GOT3 (cell line): ENCODE data around the gene PPP1R15B.

Experiments used
- DNase-seq: peaks from one replicate; lab custom pipeline; 2025; ENCODE audit warnings: mixed read lengths; lab: John Stamatoyannopoulos, UW

PPP1R15B gene

GRCh38 chr1:204420039-204421004 is 8.7 kb upstream of the PPP1R15B start:
- DNase-seq: no peak

GRCh38 chr1:204419064-204419403 is 7.4 kb upstream of the PPP1R15B start:
- DNase-seq: no peak

DNA sequence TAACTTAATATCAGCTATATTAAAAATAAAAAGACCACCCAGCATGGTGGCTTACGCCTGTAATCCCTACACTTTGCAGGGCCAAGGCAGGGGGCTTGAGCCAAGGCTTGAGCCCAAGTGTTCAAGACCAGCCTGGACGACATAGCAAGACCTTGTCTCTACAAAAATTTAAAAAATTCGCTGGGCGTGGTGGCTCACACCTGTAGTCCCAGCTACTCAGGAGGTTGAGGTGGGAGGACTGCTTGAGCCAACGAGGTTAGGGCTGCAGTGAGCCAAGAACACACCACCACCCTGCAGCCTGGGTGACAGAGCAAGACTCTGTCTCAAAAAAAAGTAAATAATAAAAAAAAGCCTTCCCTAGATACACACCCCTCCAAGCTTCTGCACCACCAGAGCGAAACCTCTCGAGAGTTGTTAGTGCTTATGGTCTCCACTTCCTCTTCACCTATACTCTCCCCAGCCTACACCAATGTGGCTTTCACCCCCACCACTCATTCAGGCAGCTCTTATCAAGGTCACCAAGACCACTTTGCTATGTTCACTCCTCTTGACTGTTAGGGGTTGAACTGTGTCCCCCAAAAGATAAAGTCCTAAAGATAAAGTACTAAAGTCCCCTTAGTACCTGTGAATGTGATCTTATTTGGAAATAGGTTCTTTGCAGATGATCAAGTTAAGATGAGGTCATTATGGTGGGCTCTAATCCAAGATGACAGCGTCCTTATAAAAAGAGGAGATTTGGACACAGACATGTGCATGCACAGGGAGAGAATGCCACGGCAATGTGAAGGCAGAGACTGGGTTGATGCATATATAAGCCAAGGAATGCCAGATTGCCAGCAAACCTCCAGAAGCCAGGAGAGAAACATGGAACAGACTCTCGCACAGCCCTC is 6.8 kb upstream of the PPP1R15B start:
- DNase-seq: no peak

- DNase-seq: no peak
These were observed 5.7 kb upstream of the PPP1R15B start for GRCh38 chr1:204417074-204417997.

DNA sequence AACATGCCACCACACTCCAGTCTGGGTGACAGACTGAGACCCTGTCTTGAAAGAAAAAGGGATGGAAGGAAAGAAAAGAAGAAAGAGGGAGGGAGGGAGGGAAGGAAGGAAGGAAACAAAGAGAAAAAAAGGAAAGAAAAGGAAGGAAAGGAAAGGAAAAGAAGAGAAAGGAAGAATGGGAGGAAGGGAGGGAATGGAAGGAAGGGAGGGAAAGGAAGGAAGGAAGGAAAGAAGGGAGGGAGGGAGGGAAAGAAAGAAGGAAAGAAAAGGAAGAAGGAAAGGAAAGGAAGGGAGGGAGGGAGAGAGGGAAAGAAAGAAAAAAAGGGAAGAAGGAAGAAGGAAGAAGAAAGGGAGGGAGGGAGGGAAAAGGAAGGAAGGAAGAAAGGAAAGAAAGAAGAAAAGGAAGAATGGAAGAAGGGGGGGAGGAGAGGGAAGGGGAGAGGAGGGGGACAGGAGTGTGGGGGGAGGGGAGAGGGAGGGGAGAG is 5.0 kb upstream of the PPP1R15B start:
- no peak for DNase-seq

GRCh38 chr1:204415351-204415750 is 3.7 kb upstream of the PPP1R15B start:
- no peak for DNase-seq

- DNase-seq: no peak
These were observed 2.4 kb upstream of the PPP1R15B start for GRCh38 chr1:204414016-204414415.

- DNase-seq: no peak
These were observed 1.5 kb upstream of the PPP1R15B start for GRCh38 chr1:204413170-204413535.

- DNase-seq: no peak
These were observed 748 bp downstream of the PPP1R15B start for GRCh38 chr1:204410688-204411450.

DNA sequence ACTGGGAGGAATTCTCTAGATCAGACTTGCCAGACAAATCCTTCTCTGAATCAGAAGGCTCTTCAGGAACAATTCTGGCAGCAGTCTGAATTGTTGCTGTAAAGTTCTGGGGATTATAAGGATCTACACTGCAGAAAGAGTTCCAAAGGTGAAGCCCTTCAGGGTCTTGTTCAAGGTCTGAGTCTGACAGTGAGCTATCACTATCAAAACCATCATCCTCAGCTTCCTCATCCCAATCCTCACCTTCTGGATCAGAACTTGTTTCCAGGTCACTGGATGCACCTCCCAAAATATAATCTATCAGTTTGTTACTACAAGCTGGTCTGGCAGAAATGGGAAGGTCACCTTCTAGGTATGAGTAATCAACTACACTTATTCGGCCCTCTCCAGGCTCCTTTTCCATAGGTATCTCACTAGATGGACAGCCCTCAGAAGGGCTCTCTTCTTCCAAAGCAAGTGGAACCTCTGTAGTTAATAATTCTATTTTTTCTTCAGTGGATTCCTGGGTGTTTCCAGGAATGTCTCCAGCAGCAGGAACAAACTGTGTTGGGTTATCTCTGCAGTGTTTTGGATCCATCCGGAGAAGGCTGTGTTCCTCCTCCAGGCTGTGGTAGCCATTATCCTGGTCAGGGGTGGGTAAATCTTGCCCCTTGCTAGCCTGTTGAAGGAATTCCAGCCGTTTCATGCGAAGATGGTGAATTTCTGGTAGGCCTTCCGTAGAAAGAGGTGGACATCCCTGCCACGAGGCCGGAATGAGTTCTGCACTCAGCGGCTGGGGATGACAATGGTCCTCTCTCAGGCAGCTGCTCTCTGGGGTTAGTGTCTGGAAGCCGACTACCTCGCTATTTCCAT is 1.6 kb downstream of the PPP1R15B start:
- no peak for DNase-seq

DNA sequence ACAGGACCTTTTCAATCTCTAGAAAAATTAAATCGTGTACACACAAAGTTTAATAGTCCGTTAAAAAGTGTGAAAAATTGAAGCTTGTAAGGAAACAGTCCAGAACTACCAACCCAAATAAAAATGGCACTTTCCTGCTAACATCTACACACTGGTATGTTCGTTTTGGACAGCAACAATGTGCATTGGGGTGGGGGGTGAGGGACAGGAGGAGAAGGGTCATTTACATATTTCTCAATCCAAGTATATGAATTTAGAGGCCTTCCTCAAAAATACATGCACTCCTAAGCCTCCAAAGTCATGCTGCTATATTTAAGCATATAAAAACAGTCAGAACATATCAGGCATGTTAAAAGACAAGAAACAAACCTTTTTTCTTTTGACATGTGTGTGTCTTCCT is 2.5 kb downstream of the PPP1R15B start:
- DNase-seq: no peak

- no peak for DNase-seq
These were observed 3.0 kb downstream of the PPP1R15B start for GRCh38 chr1:204408602-204409001.

GRCh38 chr1:204408074-204408507 is 3.5 kb downstream of the PPP1R15B start:
- DNase-seq: no peak

- no peak for DNase-seq
These were observed 4.2 kb downstream of the PPP1R15B start for GRCh38 chr1:204407295-204407971.

DNA sequence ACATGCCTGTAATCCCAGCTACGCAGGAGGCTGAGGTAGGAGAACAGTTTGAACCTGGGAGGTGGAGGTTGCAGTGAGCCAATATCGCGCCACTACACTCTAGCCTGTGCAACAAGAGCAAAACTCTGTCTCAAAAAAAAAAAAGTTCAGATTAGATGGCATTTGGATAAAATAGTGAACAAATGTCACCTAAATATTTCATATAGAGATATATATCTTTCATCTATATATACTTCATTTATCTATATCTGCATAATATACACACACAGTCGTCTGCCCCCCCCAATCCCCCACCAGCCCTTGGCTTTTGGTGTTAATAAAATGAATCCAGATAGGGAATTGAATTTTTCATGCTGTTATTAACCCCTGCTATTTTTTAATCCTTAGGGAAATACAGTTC is 5.0 kb downstream of the PPP1R15B start:
- no peak for DNase-seq

DNA sequence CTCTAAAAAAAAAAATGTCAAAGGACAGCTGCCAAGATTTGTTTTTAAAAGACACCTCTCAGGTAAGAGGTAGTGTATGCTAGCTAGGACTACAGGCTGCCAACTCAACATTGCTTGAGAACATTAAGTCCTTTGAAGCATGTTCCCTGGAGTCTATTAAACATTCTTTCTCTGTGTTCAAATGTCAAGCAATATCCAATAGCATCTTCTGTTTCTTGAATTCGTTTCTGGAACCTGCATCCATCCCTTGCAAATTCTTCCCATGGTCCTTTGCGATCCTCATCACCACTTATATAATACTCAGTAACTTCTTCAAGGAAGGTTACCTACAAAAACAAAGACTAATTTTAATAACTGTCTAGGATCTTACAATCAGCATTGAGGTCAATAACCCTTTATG is 5.6 kb downstream of the PPP1R15B start:
- no peak for DNase-seq

DNA sequence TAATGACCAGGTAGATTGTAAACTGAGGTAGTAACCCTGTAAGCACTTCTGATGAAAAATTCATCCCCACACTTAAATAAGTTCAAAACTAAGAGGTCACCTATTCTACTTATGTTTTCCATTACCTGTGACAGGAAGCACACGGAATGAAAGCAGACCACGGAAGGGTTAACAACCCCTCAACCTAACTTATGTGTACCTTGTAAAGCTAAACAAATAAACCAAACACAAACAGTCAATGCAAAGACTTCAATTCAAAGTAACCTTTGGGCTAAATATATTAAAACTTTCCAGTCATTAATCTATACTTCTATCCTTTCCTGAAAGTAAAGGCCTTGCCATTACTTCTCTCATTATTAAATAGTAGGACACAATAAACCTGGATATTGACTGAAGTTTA is 7.0 kb downstream of the PPP1R15B start:
- DNase-seq: no peak

DNA sequence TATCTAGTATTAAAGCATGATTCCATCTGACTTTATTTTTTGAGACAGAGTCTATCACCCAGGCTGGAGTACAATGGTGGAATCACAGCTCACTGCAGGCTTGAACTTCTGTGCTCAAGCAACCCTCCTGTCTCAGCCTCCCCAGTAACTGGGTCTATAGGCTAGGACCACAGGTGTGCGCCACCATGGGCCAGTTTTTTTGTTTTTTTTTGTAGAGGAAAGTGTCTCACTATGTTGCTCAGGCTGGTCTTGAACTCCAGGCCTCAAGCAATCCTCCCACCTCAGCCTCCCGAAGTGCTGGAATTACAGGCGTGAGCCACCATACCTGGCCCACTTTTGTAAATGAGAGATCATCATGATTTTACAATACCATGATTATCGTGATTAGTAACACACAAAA is 9.2 kb downstream of the PPP1R15B start:
- no peak for DNase-seq

GRCh38 chr1:204401730-204402129 is 9.9 kb downstream of the PPP1R15B start:
- DNase-seq: no peak
